ENCODE data around the gene AFF3. TPM values are rescaled to one million over a fixed set of nuclear protein-coding genes. Genes with fewer than 3 reads are reported as not detected.

AFF3 gene
- total and polyA plus RNA-seq, 3 donors from 2014 or later = 18.0 to 34.4 (median 27.1) TPM

- Histone ChIP-seq H3K9me3 (no peaks in the 10 kb centered on the region), H3K4me3 (no peak overlapping the region), H3K4me1 (no peaks in the 10 kb centered on the region), H3K27ac (no peak overlapping the region), H3K27me3 (no peaks in the 10 kb centered on the region), H3K36me3 (ENCODE audit: low read depth, missing control alignments) (no peaks in the 10 kb centered on the region)
- intact Hi-C loops (cut with DNase I; ENCODE audit: low total_unique reads) = no loop called here
- DNase-seq = no peak
- TF ChIP-seq CTCF (IDR thresholded peaks at IDR 0.05) = no peak
- TF ChIP-seq POLR2A (IDR thresholded peaks at IDR 0.05) = no peak
- 42 to 68% methylated on average over 3 of the region's 3 CpGs for WGBS, 2 donors
Observed at GRCh38 chr2:99862566-99862965, 279.8 kb downstream of the AFF3 start.

- TF ChIP-seq POLR2A (IDR thresholded peaks at IDR 0.05) = no peak
- H3K36me3 ChIP-seq (ENCODE audit: low read depth, missing control alignments) = no peaks in the 10 kb centered on the region
- no peaks in the 10 kb centered on the region for H3K4me1 ChIP-seq
- DNase-seq = no peak
- WGBS, 2 donors = 73 to 74% methylated on average over 2 of the region's 2 CpGs
- intact Hi-C loops (cut with DNase I; ENCODE audit: low total_unique reads) = no loop called here
- no peaks in the 10 kb centered on the region for H3K27me3 ChIP-seq
- H3K9me3 ChIP-seq = no peaks in the 10 kb centered on the region
- H3K27ac ChIP-seq = no peak overlapping the region
- no peak overlapping the region for H3K4me3 ChIP-seq
Observed at GRCh38 chr2:99861376-99861760, 281.0 kb downstream of the AFF3 start.

GRCh38 chr2:99860720-99861375 lies 281.5 kb downstream of the AFF3 start:
- H3K4me3 ChIP-seq = no peak overlapping the region
- no peaks in the 10 kb centered on the region for H3K9me3 ChIP-seq
- H3K36me3 ChIP-seq (ENCODE audit: low read depth, missing control alignments) = no peaks in the 10 kb centered on the region
- no peak for DNase-seq
- 90 to 92% methylated on average over 4 of the region's 4 CpGs for WGBS, 2 donors
- no peaks in the 10 kb centered on the region for H3K4me1 ChIP-seq
- intact Hi-C loops (cut with DNase I; ENCODE audit: low total_unique reads) = no loop called here
- H3K27ac ChIP-seq = no peak overlapping the region
- no peaks in the 10 kb centered on the region for H3K27me3 ChIP-seq
- TF ChIP-seq CTCF (IDR thresholded peaks at IDR 0.05) = no peak
- TF ChIP-seq POLR2A (IDR thresholded peaks at IDR 0.05) = no peak

- Histone ChIP-seq H3K9me3 (no peaks in the 10 kb centered on the region), H3K27ac (no peak overlapping the region), H3K27me3 (no peaks in the 10 kb centered on the region), H3K4me1 (no peaks in the 10 kb centered on the region), H3K4me3 (no peak overlapping the region), H3K36me3 (ENCODE audit: low read depth, missing control alignments) (no peaks in the 10 kb centered on the region)
- TF ChIP-seq POLR2A (IDR thresholded peaks at IDR 0.05) (no peak), CTCF (IDR thresholded peaks at IDR 0.05) (no peak)
- WGBS, 2 donors = 81 to 95% methylated on average over 6 of the region's 6 CpGs
- intact Hi-C loops (cut with DNase I; ENCODE audit: low total_unique reads) = no loop called here
- DNase-seq = no peak
Observed at GRCh38 chr2:99858951-99859596, 283.3 kb downstream of the AFF3 start.

- H3K27me3 ChIP-seq = no peaks in the 10 kb centered on the region
- 98 to 99% methylated on average over 4 of the region's 4 CpGs for WGBS, 2 donors
- no peaks in the 10 kb centered on the region for H3K9me3 ChIP-seq
- no peak overlapping the region for H3K27ac ChIP-seq
- no peak for DNase-seq
- no peaks in the 10 kb centered on the region for H3K4me1 ChIP-seq
- H3K4me3 ChIP-seq = no peak overlapping the region
- H3K36me3 ChIP-seq (ENCODE audit: low read depth, missing control alignments) = no peaks in the 10 kb centered on the region
- intact Hi-C loops (cut with DNase I; ENCODE audit: low total_unique reads) = no loop called here
- TF ChIP-seq CTCF (IDR thresholded peaks at IDR 0.05) (no peak), POLR2A (IDR thresholded peaks at IDR 0.05) (no peak)
Observed at GRCh38 chr2:99857867-99858444, 284.4 kb downstream of the AFF3 start.
